Umbilical cord (tissue), 2 donors: ENCODE data around the gene NPHP4. TPM values are rescaled to one million over a fixed set of nuclear protein-coding genes. Genes with fewer than 3 reads are reported as not detected.

Source experiments
- DNase-seq: peaks from one replicate; pipeline ENCODE4 v3.0.0-alpha.2; 2015; ENCODE audit warnings: low spot score
- total RNA-seq: library from RNA; depleted of rRNA; stranded (reverse); fragments of >200 nt; gene quantifications from one replicate; pipeline ENCODE4 v1.2.3, GENCODE V29; 2014; ENCODE audit warnings: low replicate concordance; ENCODE audit not compliant: insufficient read depth

NPHP4 gene
- total RNA-seq, 1 donor from 2014 or later, result 11.3 TPM

DNA sequence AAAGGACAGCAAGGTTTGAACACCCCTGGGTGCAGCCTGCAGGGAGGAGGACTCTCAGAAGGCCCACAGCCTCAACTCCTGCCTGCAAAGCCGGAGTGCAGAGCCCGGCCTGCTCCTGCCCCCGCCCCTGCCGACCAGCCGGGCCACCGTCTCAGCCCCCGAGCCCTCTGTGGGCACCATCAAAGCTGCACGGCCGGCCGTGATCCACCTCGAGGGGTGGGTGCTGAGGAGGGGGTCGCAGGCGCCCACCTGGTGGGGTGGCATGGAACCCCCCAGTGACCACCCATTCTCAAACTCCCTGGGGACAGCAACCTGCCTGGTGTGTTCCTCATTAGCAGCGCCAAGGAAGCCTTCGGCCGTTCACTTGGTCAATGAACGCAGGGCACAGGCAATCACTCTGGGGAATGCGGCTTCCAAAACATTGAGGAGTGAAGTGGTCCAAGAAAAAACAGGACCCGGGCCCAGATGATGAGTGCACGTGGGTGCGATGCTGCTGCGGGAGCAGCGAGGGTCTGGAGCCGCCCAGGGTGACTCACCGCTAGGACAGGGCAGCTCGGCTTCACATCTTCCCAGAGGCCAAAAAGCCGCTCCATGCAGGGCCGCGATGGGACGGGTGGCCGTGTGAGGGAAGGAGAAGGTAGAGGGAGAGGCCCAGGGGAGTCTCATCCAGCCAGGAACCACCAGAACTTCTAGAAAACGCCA lies 157.6 kb downstream of the NPHP4 start:
- DNase-seq, result no peak

GRCh38 chr1:5833911-5834310 lies 158.3 kb downstream of the NPHP4 start:
- no peak for DNase-seq

DNA sequence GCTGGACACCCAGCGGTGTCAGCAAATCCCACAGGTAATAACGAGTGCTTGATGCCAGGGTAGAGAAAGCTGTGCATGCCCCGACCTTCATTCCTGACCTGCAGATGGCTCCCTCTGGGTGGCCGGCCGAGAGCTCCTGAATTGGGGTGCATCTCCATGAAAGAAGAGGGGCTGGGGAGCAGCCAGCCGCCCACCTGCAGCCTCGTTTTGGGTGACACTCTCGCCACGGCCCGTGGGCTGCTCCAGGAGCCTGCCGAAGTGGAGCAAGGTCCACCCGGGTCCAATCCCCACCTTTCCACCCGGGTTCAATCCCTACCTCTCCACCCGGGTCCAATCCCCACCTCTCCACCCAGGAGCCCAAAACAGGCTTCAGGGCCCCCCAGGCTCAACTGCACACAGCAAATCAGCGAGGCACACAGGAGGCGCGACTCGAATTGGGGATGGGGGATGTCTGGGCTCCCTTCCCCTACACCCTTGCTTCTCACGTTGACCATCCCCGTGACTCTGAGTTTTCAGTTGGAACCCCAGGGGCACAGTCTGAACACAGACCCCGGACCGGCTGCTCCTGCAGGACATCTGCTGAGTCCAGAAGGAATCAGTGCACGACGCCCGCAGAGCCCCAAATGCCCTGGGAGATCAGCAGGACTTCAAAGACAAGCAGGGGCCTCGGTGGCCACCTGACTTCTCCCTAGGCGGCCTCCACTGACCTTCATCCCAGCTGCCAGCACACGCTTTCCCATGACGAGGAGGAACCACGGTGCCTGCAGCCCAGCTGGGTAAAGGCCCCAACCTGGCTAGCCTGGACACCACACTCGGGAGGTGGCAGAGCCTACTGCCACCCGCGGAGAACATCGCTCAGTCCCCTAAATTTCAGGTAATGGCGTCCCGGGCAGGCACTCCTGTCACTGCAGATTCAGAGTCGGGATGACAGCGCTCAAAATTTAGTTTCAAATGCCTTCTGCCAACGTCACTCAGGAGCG lies 159.0 kb downstream of the NPHP4 start:
- DNase-seq, result no peak

DNA sequence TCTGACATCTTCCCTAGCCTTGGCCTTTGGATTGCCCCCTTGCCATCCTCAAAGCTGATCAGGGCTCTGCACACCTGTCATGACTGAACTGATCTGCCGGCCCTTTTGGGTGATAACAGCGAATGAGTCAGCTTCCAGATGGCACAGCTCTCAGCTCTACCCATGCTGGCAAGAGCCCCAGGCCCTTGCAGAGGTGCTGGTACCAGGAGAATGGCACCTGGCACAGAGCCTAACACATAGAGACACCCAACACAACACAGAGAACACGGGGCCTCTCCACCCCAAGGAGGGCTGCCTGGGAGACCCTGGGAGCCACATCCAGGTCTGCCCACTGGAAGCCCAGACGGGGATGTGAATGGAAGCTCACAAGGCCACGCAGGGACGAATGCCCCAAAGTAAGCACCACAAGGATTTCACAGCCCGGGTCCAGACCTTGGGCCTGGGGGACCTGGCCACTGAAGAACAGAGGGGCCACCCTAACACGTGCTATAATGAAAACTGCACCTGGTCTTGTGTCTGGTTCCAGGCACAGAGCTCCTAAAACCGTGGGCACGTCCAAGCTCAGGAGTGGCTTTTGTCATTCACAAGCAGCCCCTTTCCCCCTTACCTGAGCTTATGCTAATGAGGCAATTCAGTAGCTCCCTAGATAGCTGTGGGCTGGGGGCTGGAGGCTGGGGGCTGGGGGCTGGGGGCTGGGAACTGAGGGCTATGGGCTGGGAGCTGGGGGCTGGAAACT lies 160.5 kb downstream of the NPHP4 start:
- DNase-seq, result no peak

DNA sequence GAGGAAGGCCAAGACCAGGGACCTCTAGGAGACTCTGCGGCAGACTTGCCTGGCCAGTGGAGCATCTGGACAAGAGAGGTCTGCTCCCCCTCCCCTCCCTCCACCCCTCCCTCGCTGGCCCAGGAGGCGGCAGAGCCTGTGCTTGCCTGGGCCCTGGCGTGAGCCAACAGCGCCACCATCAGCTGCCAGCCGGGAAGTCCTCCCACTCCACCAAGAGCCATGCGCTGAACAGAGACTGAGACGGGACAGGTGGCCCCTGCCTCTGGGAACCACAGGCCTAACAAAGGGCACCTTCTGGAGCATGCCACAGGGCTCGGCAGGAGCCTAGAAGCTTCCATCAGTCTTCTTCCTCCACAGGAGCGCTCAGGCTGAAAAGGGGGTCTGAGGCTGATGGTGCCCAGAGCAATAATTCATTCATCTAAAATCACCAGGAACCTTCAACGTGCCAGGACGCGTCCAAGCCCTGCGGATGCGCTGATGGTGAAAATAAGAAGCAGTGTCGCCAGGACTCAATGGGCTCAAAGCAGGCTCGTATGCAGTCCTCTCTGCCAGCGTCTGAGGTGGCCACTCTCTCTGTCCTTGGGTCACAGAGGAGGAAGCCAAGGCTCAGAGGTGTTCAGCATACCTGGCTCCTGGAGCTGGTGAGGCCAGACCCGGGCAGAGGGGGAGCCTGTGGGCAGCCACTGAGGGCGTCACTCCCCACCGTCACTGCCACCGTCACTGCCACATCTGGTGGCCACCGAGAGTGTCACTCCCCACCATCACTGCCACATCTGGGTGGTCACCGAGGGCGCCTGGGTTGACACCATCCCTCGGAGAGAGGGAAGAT lies 161.2 kb downstream of the NPHP4 start:
- DNase-seq, result no peak

GRCh38 chr1:5829414-5829813 lies 162.8 kb downstream of the NPHP4 start:
- DNase-seq, result no peak

- no peak for DNase-seq
Observed at GRCh38 chr1:5828308-5828935, 163.8 kb downstream of the NPHP4 start.

DNA sequence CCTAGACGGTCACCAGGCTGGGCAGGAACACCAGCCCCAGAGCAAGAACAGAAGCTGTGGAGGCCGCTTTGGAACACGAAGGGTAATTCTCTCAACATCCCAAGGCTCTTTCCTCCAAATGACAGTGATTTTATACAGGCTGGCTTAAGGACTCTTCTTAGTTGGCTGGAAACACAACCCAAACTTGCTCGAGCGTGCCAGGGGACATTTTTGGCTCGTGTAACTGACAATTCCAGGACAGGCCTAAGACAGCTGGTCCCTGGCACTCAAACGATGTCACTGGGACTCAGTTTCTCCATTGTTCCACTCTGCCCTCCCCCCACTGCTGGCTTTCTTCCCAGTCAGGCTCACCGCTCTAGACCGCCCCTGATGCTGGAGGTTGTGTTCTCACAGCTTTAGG lies 164.7 kb downstream of the NPHP4 start:
- no peak for DNase-seq

DNA sequence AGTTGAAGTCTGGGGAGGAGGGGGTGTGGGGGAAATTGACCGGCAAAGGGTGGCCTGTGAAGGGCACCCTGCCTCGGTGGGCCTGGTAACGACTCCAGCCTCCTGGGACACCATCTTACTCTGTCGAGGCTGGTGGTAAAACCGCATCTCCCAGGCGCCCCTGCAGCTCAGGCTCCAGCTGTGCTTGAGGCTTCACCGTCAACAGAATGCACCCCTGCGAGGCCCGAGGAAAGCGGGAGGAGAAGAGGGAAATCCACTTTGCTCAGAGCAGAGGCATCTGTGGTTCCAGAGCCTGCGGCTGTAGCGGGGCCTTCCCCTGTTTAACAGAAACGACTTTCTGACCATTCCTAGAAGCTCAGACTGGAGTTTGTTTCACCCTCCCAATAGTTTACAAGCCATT lies 165.6 kb downstream of the NPHP4 start:
- DNase-seq, result no peak

GRCh38 chr1:5822726-5823125 lies 169.5 kb downstream of the NPHP4 start:
- DNase-seq, result no peak

GRCh38 chr1:5822266-5822665 lies 170.0 kb downstream of the NPHP4 start:
- DNase-seq, result no peak

GRCh38 chr1:5821540-5822176 lies 170.6 kb downstream of the NPHP4 start:
- DNase-seq, result no peak

GRCh38 chr1:5820026-5820421 lies 172.2 kb downstream of the NPHP4 start:
- no peak for DNase-seq

- DNase-seq, result no peak
Observed at GRCh38 chr1:5819391-5820025, 172.7 kb downstream of the NPHP4 start.

DNA sequence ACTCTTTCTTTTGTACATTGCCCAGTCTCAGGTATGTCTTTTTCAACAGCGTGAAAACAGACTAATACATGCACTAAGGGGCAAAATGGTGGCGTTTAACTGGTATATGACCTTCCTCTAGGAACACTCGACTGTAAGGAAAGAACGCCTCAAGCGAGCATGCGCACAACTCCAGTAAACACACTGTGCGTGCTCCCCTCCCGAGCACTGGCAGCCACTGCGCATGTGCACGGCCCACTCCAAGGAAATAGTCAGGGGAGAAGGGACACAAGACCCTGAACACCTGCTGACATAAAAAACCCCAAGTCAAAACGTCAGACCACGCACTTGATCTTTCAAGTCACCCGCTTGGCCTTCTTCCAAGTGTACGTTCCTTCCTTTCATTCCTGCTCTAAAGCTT lies 173.5 kb downstream of the NPHP4 start:
- no peak for DNase-seq

DNA sequence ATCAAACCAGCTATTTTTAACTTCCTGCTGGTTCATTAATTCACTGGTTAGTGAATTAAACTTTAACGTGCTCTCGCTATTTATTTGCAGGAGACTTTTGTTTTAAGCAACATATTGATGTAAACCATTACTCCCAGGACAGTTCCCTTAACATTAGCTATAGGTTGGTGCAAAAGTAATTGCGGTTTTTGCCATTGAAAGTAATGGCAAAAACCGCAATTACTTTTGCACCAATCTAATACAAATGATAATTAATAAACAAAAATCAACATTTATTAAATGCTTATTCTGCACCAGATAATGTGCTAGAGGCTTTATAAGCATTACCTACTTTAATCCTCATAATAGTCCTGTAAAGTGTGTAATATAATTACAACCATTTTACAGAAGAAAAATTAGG lies 176.5 kb downstream of the NPHP4 start:
- DNase-seq, result no peak

- DNase-seq, result no peak
Observed at GRCh38 chr1:5815211-5815610, 177.0 kb downstream of the NPHP4 start.

DNA sequence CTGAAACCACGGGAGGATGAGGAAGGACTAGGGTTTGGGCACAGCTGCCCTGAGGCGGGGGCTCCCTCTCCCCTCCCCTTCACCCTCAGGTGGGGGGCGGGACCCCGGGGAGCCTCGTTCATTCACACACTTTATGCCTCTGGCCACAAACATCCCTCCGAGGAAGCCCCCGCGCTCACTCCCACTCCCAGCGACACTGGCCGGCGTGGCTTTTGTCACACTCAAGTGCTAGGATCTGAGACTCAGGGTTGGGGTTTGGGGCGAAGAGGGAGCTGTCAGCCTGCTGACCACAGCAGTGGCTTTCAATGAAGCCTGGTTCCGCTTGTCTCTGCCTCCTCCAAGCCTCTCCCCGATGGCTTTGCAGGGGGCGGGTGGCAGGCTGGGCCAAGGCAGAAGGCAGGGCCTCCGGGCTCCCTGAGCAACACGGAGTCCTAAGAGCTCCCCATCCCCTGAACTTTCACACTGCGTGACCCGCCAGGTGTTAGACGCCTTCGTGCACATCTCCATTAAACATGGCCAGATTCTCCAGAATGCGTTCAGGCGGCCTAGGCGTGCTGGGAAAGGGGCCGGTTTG lies 178.1 kb downstream of the NPHP4 start:
- no peak for DNase-seq

DNA sequence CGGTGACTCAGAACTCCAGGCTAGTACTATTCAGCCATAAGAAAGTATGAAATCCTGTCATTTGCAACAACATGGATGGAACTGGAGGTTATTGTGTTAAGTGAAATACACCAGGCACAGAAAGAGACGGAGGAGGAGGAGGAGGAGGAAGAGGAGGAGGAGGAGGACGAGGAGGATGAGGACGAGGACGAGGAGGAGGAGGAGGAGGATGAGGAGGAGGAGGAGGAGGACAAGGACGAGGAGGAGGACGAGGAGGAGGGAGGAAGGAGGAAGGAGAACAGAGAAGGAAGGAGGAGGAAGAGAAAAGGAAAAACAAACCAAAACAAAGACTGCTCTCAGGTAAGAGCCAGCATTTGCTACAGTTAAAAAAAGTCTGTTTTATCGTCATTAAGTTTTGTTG lies 178.7 kb downstream of the NPHP4 start:
- no peak for DNase-seq
